ENCODE data around the gene ZBTB32. TPM values are rescaled to one million over a fixed set of nuclear protein-coding genes. Genes with fewer than 3 reads are reported as not detected.

The ZBTB32 gene
- polyA plus RNA-seq, 6 donors from 2014 or later: 0.21 to 1.3 (median 0.70) TPM; not detected in 1

DNA sequence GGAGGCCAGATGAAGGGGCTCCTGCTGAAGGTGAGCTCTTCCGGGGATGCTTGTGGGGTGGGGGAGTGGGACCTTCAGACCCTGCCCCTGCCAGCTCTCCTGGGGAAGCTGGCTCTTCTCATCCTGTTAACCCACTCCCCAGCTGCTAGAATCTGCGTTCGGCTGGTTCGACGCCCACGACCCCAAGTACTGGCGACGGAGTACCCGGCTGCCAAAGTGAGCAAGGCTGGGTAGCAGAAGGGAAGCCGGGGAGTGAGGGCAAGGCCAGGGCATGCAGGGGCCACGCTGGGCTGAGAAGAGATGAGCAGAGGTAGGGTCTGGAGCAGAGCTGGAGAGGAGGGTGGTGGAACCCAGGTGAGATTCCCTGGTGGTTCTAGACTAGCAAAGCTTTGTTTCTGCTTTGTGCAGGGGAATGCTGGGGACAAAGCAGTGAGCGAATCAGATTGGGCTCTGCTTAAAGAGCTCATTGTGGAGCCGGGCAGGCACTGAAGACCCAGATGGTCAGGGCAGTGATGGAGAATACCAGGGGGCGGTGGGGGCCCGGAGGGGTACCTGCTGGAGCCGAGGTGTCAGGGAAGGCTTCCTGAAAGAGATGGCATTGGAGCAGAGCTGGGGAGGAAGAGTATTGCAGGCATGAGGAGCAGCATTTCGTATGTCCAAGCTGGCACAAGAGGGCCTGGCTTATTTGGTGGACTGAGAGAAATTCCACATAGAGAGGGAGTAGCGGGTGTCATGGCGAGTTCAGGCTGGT, 23.8 kb downstream of the ZBTB32 start:
- Mint-ChIP-seq H3K9me3 (no peaks in the 10 kb centered on the region), H3K27me3 (no peaks in the 10 kb centered on the region), H3K4me1 (peaks cover 10 to 19% (median 18%) of the 10 kb centered on the region in 3 donors), H3K36me3 (peaks cover 0 to 39% of the 10 kb centered on the region in 2 donors), H3K4me3 (no peak overlapping the region), H3K27ac (no peak overlapping the region)
- ATAC-seq (ENCODE audit: low read depth in 2 of 2) (no peak), DNase-seq (no peak)

DNA sequence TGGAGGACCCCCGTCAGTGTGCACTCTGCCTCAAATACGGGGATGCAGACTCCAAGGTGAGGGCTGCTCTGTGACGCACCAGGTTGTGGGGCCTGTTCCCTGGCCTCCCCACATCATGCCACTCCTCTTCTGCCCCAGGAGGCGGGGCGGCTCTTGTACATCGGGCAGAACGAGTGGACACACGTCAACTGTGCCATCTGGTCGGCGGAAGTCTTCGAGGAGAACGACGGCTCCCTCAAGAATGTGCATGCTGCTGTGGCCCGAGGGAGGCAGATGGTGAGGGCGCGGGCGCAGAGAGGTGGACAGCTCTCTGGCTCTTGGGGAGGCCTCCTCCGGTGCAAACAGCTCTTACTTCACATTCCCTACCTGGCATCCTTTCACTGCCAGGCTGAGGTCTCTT, 24.7 kb downstream of the ZBTB32 start:
- DNase-seq (no peak), ATAC-seq (ENCODE audit: low read depth in 2 of 2) (no peak)
- H3K9me3 Mint-ChIP-seq: no peaks in the 10 kb centered on the region
- H3K4me1 Mint-ChIP-seq: peaks cover 15 to 20% (median 19%) of the 10 kb centered on the region in 3 donors
- peaks cover 0 to 34% of the 10 kb centered on the region in 2 donors for H3K36me3 Mint-ChIP-seq
- no peaks in the 10 kb centered on the region for H3K27me3 Mint-ChIP-seq
- no peak overlapping the region for H3K4me3 Mint-ChIP-seq
- no peak overlapping the region for H3K27ac Mint-ChIP-seq

DNA sequence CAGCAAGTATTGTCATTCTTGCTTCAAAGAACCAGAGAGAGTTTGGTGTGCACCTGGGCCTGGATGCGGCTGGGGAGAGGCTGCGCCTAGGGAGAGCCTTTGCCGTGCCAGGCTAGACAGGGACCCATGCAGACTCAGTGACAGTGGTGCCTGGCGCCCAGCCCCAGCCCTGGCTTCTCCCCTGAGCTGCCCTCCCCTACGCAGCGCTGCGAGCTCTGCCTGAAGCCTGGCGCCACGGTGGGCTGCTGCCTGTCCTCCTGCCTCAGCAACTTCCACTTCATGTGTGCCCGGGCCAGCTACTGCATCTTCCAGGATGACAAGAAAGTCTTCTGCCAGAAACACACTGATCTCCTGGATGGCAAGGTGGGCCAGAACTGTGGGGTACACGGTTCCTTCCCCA, 25.4 kb downstream of the ZBTB32 start:
- no peak for ATAC-seq (ENCODE audit: low read depth in 2 of 2)
- H3K27me3 Mint-ChIP-seq: no peaks in the 10 kb centered on the region

DNA sequence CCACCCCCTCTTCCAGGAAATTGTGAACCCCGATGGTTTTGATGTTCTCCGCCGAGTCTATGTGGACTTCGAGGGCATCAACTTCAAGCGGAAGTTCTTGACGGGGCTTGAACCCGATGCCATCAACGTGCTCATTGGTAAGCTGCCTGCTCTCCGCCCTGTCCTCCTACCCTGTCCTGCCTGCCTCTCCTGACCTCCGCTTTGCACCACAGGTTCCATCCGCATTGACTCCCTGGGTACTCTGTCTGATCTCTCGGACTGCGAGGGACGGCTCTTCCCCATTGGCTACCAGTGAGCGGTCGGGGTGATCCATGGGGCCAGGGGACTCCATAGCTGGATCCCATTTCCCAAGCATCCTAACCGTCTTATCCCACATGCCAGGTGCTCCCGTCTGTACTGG, 26.0 kb downstream of the ZBTB32 start:
- no peaks in the 10 kb centered on the region for H3K27me3 Mint-ChIP-seq
- ATAC-seq (ENCODE audit: low read depth in 2 of 2) (no peak), DNase-seq (no peak)
- H3K27ac Mint-ChIP-seq: peak overlapping the region in 4 of 6 donors; percentile 50 to 92 (median 70)
- peaks cover 18 to 29% (median 27%) of the 10 kb centered on the region in 3 donors for H3K4me1 Mint-ChIP-seq
- peak overlapping the region in 1 of 8 donors; percentile 25 for H3K4me3 Mint-ChIP-seq
- H3K9me3 Mint-ChIP-seq: no peaks in the 10 kb centered on the region
- H3K36me3 Mint-ChIP-seq: peaks cover 0 to 43% of the 10 kb centered on the region in 2 donors

More for the DNA sequence above, 25.4 kb downstream of the ZBTB32 start:
- H3K4me1 Mint-ChIP-seq: peaks cover 18 to 26% (median 24%) of the 10 kb centered on the region in 3 donors
- H3K27ac Mint-ChIP-seq: peak overlapping the region in 1 of 6 donors; percentile 50
- peaks cover 0 to 40% of the 10 kb centered on the region in 2 donors for H3K36me3 Mint-ChIP-seq
- no peaks in the 10 kb centered on the region for H3K9me3 Mint-ChIP-seq
- DNase-seq: no peak
- H3K4me3 Mint-ChIP-seq: no peak overlapping the region

DNA sequence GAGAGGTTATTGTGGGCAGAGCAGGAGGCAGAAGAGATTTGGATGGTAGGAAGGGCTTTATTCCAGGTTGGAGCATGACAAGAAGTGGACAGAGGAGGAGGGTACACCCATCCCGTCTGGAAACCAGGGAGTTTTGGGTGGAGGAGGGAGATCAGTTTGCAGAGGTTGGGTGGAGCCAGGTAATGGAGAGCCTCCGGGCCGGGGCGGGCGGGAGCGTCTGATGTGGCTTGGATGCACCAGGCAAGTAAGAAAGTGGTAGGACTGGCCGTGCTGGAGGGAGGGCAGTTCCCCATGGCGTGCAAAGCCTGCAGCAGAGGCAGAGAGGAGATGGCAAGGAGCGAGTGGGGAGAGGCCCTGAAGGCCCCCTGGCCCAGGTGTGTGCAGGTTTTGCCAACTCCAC, 27.0 kb downstream of the ZBTB32 start:
- ATAC-seq (ENCODE audit: low read depth in 2 of 2): no peak
- no peaks in the 10 kb centered on the region for H3K27me3 Mint-ChIP-seq
- no peak overlapping the region for H3K4me3 Mint-ChIP-seq
- H3K9me3 Mint-ChIP-seq: no peaks in the 10 kb centered on the region
- H3K27ac Mint-ChIP-seq: no peak overlapping the region
- peaks cover 0 to 44% of the 10 kb centered on the region in 2 donors for H3K36me3 Mint-ChIP-seq
- H3K4me1 Mint-ChIP-seq: peaks cover 20 to 34% (median 34%) of the 10 kb centered on the region in 3 donors
- no peak for DNase-seq

DNA sequence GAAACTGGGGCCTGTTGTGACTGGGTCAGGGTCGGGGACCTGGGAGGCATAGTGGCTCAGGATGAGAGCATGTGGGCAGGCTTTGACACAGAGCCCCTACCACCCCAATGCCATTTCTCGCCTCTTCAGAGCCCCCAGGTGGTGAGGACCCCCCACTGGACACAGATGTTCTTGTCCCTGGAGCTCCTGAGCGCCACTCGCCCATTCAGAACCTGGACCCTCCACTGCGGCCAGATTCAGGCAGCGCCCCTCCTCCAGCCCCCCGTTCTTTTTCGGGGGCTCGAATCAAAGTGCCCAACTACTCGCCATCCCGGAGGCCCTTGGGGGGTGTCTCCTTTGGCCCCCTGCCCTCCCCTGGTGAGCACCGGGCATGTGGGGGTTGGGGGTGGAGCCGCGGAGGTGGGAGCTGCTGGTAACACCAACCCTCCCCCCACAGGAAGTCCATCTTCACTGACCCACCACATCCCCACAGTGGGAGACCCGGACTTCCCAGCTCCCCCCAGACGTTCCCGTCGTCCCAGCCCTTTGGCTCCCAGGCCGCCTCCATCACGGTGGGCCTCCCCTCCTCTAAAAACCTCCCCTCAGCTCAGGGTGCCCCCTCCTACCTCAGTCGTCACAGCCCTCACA, 27.5 kb downstream of the ZBTB32 start:
- DNase-seq (no peak), ATAC-seq (ENCODE audit: low read depth in 2 of 2) (no peak)
- Mint-ChIP-seq H3K36me3 (peaks cover 0 to 49% of the 10 kb centered on the region in 2 donors), H3K4me3 (no peak overlapping the region), H3K27me3 (no peaks in the 10 kb centered on the region), H3K4me1 (peaks cover 24 to 40% (median 38%) of the 10 kb centered on the region in 3 donors), H3K27ac (peak overlapping the region in 1 of 6 donors; percentile 7), H3K9me3 (no peaks in the 10 kb centered on the region)

DNA sequence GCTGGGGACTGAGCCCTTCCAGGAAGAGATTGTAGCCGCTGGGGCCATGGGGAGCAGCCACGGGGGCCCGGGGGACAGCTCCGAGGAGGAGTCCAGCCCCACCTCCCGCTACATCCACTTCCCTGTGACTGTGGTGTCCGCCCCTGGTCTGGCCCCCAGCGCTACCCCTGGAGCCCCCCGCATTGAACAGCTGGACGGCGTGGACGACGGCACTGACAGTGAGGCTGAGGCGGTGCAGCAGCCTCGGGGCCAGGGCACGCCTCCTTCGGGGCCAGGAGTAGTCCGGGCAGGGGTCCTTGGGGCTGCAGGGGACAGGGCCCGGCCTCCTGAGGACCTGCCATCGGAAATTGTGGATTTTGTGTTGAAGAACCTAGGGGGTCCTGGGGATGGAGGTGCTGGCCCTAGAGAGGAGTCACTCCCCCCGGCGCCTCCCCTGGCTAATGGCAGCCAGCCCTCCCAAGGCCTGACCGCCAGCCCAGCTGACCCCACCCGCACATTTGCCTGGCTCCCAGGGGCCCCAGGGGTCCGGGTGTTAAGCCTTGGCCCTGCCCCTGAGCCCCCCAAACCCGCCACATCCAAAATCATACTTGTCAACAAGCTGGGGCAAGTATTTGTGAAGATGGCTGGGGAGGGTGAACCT, 28.3 kb downstream of the ZBTB32 start:
- no peak overlapping the region for H3K27ac Mint-ChIP-seq
- H3K36me3 Mint-ChIP-seq: peaks cover 0 to 49% of the 10 kb centered on the region in 2 donors
- no peaks in the 10 kb centered on the region for H3K9me3 Mint-ChIP-seq
- no peak overlapping the region for H3K4me3 Mint-ChIP-seq
- peaks cover 30 to 45% (median 44%) of the 10 kb centered on the region in 3 donors for H3K4me1 Mint-ChIP-seq
- H3K27me3 Mint-ChIP-seq: no peaks in the 10 kb centered on the region
- no peak for DNase-seq
- ATAC-seq (ENCODE audit: low read depth in 2 of 2): no peak

DNA sequence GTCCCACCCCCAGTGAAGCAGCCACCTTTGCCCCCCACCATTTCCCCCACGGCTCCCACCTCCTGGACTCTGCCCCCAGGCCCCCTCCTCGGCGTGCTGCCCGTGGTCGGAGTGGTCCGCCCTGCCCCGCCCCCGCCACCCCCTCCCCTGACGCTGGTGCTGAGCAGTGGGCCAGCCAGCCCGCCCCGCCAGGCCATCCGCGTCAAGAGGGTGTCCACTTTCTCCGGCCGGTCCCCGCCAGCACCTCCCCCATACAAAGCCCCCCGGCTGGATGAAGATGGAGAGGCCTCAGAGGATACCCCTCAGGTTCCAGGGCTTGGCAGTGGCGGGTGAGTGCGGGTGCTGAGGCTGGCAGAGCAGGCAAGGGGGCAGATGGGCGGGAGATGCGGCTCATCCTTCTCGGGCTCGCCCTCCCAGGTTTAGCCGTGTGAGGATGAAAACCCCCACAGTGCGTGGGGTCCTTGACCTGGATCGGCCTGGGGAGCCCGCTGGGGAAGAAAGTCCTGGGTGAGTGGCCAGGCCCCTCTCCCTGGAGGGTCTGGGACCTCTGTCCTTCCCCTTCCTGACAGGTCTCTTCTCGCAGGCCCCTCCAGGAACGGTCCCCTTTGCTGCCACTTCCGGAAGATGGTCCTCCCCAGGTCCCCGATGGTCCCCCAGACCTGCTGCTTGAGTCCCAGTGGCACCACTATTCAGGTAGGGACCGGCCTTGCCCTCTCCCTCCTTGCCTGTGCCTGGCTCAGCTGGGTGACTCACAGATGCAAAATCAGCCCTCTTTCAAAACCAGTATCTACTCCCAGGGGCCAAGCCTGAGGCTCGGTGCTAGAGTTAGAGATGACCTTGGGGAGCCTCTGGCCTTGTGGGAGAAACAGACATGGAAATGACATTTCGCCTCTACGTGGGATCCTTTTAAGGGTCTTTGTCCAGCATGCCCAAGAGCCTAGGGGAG, 29.1 kb downstream of the ZBTB32 start:
- Mint-ChIP-seq H3K27ac (peak overlapping the region in 1 of 6 donors; percentile 88), H3K9me3 (no peaks in the 10 kb centered on the region), H3K36me3 (peaks cover 0 to 49% of the 10 kb centered on the region in 2 donors), H3K4me3 (peak overlapping the region in 1 of 8 donors; percentile 18), H3K27me3 (no peaks in the 10 kb centered on the region), H3K4me1 (peaks cover 34 to 42% (median 41%) of the 10 kb centered on the region in 3 donors)
- DNase-seq (no peak), ATAC-seq (ENCODE audit: low read depth in 2 of 2) (no peak)

DNA sequence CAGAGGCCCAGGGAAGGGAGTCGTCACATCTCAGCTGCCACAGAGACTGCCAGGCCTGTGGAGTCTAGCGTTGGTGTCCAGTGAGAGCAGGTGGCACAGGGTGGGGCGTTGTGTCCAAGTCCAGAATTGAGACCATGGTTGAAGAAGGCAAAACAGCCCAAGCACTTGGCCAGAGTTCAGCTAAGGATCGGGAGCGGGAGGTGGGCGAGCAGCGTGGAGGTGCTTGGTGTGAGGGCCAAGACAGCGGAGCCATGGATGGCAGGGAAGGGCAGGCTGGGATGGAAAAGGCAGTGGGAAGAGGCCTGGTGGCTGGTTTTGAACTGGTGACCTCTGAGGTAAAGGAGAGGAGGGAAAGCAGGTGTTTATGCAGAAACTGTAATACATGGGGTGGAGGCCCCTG, 29.9 kb downstream of the ZBTB32 start:
- Mint-ChIP-seq H3K9me3 (no peaks in the 10 kb centered on the region), H3K27ac (peak overlapping the region in 3 of 6 donors; percentile 52 to 88 (median 88)), H3K4me3 (peak overlapping the region in 1 of 8 donors; percentile 29), H3K36me3 (peaks cover 0 to 49% of the 10 kb centered on the region in 2 donors), H3K4me1 (peaks cover 39 to 50% (median 46%) of the 10 kb centered on the region in 3 donors), H3K27me3 (no peaks in the 10 kb centered on the region)
- DNase-seq (no peak), ATAC-seq (ENCODE audit: low read depth in 2 of 2) (no peak)

DNA sequence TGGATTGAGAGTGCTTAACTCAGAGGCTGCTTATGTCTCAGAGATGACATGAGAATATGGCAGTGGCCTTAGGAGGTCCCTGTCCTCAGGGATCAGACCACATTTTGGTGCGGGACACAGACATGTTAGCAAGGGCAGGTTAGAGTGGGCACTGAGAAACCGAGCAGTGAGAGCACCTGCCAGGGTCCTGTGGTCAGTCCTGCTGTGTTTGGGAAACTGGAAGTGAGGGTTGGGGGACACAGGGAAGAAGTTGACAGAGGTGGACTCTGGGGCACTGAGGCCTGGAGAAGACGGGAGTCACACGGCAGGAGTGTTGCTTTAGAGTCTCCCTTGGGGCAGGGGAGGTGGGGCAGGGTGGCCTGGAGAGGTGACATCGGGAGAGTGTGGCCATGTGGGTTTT, 30.5 kb downstream of the ZBTB32 start:
- H3K27ac Mint-ChIP-seq: peak overlapping the region in 3 of 6 donors; percentile 32 to 88 (median 56)
- H3K4me3 Mint-ChIP-seq: peak overlapping the region in 2 of 8 donors; percentile 29 to 70
- H3K9me3 Mint-ChIP-seq: no peaks in the 10 kb centered on the region
- no peak for DNase-seq
- ATAC-seq (ENCODE audit: low read depth in 2 of 2): no peak
- peaks cover 0 to 45% of the 10 kb centered on the region in 2 donors for H3K36me3 Mint-ChIP-seq
- H3K27me3 Mint-ChIP-seq: no peaks in the 10 kb centered on the region
- H3K4me1 Mint-ChIP-seq: peaks cover 44 to 56% (median 46%) of the 10 kb centered on the region in 3 donors

DNA sequence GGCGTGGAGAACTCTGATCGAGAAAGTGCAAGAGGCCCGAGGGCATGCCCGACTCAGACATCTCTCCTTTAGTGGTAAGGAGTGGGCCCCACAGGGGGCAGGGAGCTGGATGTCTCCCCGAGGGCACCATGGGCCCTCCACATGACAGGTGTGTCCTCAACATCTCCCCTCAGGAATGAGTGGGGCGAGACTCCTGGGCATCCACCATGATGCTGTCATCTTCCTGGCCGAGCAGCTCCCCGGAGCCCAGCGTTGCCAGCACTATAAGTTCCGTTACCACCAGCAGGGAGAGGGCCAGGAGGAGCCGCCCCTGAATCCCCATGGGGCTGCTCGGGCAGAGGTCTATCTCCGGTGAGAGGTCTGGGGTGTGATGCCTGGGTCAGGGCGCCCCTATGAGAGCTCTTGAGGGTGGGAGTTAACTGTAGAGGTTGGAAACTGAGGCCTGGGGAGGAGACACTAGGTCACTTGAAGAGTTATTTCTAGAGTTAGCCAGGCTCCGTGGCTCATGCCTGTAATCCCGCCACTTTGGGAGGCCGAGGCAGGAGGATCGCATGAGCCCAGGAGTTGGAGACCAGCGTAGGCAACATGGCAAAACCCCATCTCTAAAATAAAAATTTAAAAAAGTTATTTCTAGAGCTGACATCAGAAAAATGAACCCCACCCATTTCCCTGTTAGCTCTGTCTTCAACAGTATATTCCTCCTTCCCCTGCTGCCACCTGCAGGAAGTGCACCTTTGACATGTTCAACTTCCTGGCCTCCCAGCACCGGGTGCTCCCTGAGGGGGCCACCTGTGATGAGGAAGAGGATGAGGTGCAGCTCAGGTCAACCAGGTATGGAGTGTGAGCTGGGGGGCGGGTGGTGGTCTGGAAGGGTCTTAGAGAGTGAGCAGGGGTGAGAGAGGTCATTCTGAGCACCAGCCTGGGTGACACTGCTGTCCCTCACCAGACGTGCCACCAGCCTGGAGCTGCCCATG, 32.8 kb downstream of the ZBTB32 start:
- no peaks in the 10 kb centered on the region for H3K27me3 Mint-ChIP-seq
- peak overlapping the region in 4 of 8 donors; percentile 15 to 65 (median 30) for H3K4me3 Mint-ChIP-seq
- H3K27ac Mint-ChIP-seq: peak overlapping the region in 5 of 6 donors; percentile 57 to 92 (median 73)

More for the DNA sequence above, 32.8 kb downstream of the ZBTB32 start:
- no peaks in the 10 kb centered on the region for H3K9me3 Mint-ChIP-seq
- ATAC-seq (ENCODE audit: low read depth in 2 of 2) (no peak), DNase-seq (no peak)
- peaks cover 0 to 31% of the 10 kb centered on the region in 2 donors for H3K36me3 Mint-ChIP-seq
- peaks cover 34 to 64% (median 46%) of the 10 kb centered on the region in 3 donors for H3K4me1 Mint-ChIP-seq
